HCT116 (cell line): ENCODE results near the gene MESP2. TPM values are rescaled to one million over a fixed set of nuclear protein-coding genes. Genes with fewer than 3 reads are reported as not detected.
A peak's percentile ranks its signal among the peaks of the same experiment; 100 is the strongest.

Experiments
- ATAC-seq: fragments of 200-7000 bp; cut with Tn5 transposase; 2 replicates; pipeline ENCODE4 v1.9.1; 2020; ENCODE audit warnings: mild to moderate bottlenecking, moderate library complexity
- Bru-seq: library from RNA; stranded (reverse); fragments of 400-500 nt; gene quantifications from one replicate; lab custom pipeline; 2021; lab: Mats Ljungman, UMichigan
- BruChase-seq, 2 experiments: library from RNA; stranded (reverse); fragments of 400-500 nt; gene quantifications; one replicate each; lab custom pipeline; 2021; lab: Mats Ljungman, UMichigan
- BruUV-seq: library from RNA; stranded (reverse); fragments of 400-500 nt; replicated peaks from 2 replicates; lab custom pipeline; 2021; lab: Mats Ljungman, UMichigan
- CTCF ChIA-PET: fragments of 300-600 bp; sonication (Branson Sonifier 250); formaldehyde crosslinking; loops from one replicate; lab custom pipeline; 2021; ENCODE audit warnings: antibody characterized with exemption; lab: Charles Lee
- POLR2A ChIA-PET: fragments of 300-600, 350-600 bp; sonication (Branson Sonifier 250); formaldehyde crosslinking; loops from one replicate; lab custom pipeline; 2021; ENCODE audit warnings: antibody characterized with exemption; lab: Charles Lee
- RAD21 ChIA-PET, 2 experiments: fragments of 300-600 bp; sonication (Branson Sonifier 250); formaldehyde crosslinking; loops; one replicate each; lab custom pipeline; 2023; ENCODE audit warnings: low total read pairs in 2 of 2; ENCODE audit not compliant: uncharacterized antibody in 2 of 2, unreplicated experiment in 2 of 2, low non-redundant PET in 1 of 2; lab: Charles Lee
- DNase-seq: peaks from one replicate; pipeline ENCODE4 v3.0.0-alpha.2; 2010; ENCODE audit warnings: low read depth, low spot score
- H2AFZ ChIP-seq: fragments of 200-600 bp; shearing (Covaris generic), sonication (generic); 2 replicates; pipeline ENCODE4 v1.6.1; 2017; ENCODE audit warnings: low read depth, mixed run types, mixed read lengths, antibody characterized with exemption, low read length; ENCODE audit not compliant: poor library complexity, severe bottlenecking
- H3K27ac ChIP-seq: 2 replicates; pipeline ENCODE4 v1.5.1; 2012; ENCODE audit warnings: low read depth, low read length
- H3K27me3 ChIP-seq: fragments of 200-600 bp; sonication (generic); 2 replicates; pipeline ENCODE4 v1.6.1; 2016; ENCODE audit warnings: mixed run types, low read length, mixed read lengths; ENCODE audit not compliant: insufficient read depth
- H3K36me3 ChIP-seq, 2 experiments: fragments of 200-500 bp in 1 of 2; fragments of 200-600 bp in 1 of 2; sonication (Bioruptor generic) in 1 of 2; sonication (generic) in 1 of 2; 2 replicates each; pipeline versions ENCODE4 v1.5.1 to v1.6.1; 2014 to 2016; ENCODE audit warnings: low read length in 2 of 2, inconsistent platforms in 1 of 2, mixed read lengths in 1 of 2, mixed run types in 1 of 2; ENCODE audit not compliant: insufficient read depth in 2 of 2, control insufficient read depth in 1 of 2
- H3K4me1 ChIP-seq, 2 experiments: fragments of 200-600 bp in 1 of 2; sonication (generic) in 1 of 2; 2 replicates each; pipeline versions ENCODE4 v1.5.1 to v1.6.1; 2012 to 2017; ENCODE audit warnings: low read length in 2 of 2, inconsistent platforms in 1 of 2, mild to moderate bottlenecking in 1 of 2, mixed read lengths in 1 of 2, mixed run types in 1 of 2, moderate library complexity in 1 of 2; ENCODE audit not compliant: insufficient read depth in 2 of 2, control insufficient read depth in 1 of 2
- H3K4me2 ChIP-seq: fragments of 200-600 bp; sonication (generic); 2 replicates; pipeline ENCODE4 v1.6.1; 2017; ENCODE audit warnings: mixed run types, low read length, mixed read lengths
- H3K4me3 ChIP-seq, 2 experiments: fragments of 200-600 bp in 1 of 2; sonication (generic) in 1 of 2; replicated peaks in 1 of 2; 2 replicates each; pipeline ENCODE4 v1.5.1; 2011 to 2016; ENCODE audit warnings: low read length in 2 of 2, control low read depth in 1 of 2, low read depth in 1 of 2, mild to moderate bottlenecking in 1 of 2, mixed read lengths in 1 of 2, mixed run types in 1 of 2
- H3K79me2 ChIP-seq: fragments of 200-600 bp; sonication (generic); 2 replicates; pipeline ENCODE4 v1.6.1; 2017; ENCODE audit warnings: mild to moderate bottlenecking, mixed run types, low read length, moderate library complexity, mixed read lengths; ENCODE audit not compliant: insufficient read depth
- H3K9ac ChIP-seq: fragments of 200-600 bp; sonication (generic); 2 replicates; pipeline ENCODE4 v1.6.1; 2016; ENCODE audit warnings: low read length, mixed read lengths
- H3K9me2 ChIP-seq: fragments of 200-600 bp; sonication (generic), shearing (Covaris generic); 2 replicates; pipeline ENCODE4 v1.6.1; 2017; ENCODE audit warnings: mixed run types, mild to moderate bottlenecking, moderate library complexity; ENCODE audit not compliant: insufficient read depth
- H3K9me3 ChIP-seq, 2 experiments: fragments of 200-500 bp in 1 of 2; fragments of 200-600 bp in 1 of 2; sonication (Bioruptor generic) in 1 of 2; sonication (generic) in 1 of 2; 2 replicates each; pipeline ENCODE4 v1.6.1; 2014 to 2017; ENCODE audit warnings: low read length in 2 of 2, mixed read lengths in 2 of 2, inconsistent platforms in 1 of 2, low read depth in 1 of 2, mild to moderate bottlenecking in 1 of 2, mixed run types in 1 of 2, moderate library complexity in 1 of 2; ENCODE audit not compliant: control insufficient read depth in 1 of 2, insufficient read depth in 1 of 2
- H4K20me1 ChIP-seq: fragments of 200-600 bp; sonication (generic), shearing (Covaris generic); 2 replicates; pipeline ENCODE4 v1.6.1; 2017; ENCODE audit warnings: mixed run types, mild to moderate bottlenecking, moderate library complexity; ENCODE audit not compliant: insufficient read depth
- CBX3 ChIP-seq: IDR thresholded peaks from 2 replicates; pipeline ENCODE4 v1.6.1; 2012; ENCODE audit warnings: low read depth
- CEBPB ChIP-seq: IDR thresholded peaks from 2 replicates; pipeline ENCODE4 v1.6.1; 2012; ENCODE audit warnings: low read depth
- CTCF ChIP-seq, 3 experiments: fragments of 200-600 bp in 1 of 3; sonication (generic) in 1 of 3; IDR thresholded peaks in 2 of 3; conservative IDR thresholded peaks in 1 of 3; 2 replicates each; pipeline ENCODE4 v1.5.1; 2012 to 2017; ENCODE audit warnings: low read depth in 2 of 3, low read length in 2 of 3, antibody characterized with exemption in 1 of 3, borderline replicate concordance in 1 of 3, control low read depth in 1 of 3, mild to moderate bottlenecking in 1 of 3, mixed read lengths in 1 of 3, mixed run types in 1 of 3, moderate library complexity in 1 of 3; ENCODE audit not compliant: insufficient read depth in 1 of 3
- EGR1 ChIP-seq: IDR thresholded peaks from 2 replicates; pipeline ENCODE4 v1.6.1; 2012; ENCODE audit warnings: low read depth
- ELF1 ChIP-seq: IDR thresholded peaks from 2 replicates; pipeline ENCODE4 v1.6.1; 2012; ENCODE audit warnings: low read depth, borderline replicate concordance
- EZH2phosphoT487 ChIP-seq: fragments of 200-600 bp; IDR thresholded peaks from 2 replicates; pipeline ENCODE4 v1.6.1; 2018; ENCODE audit warnings: antibody characterized with exemption, borderline replicate concordance
- MAX ChIP-seq: IDR thresholded peaks from 2 replicates; pipeline ENCODE4 v1.6.1; 2012
- POLR2A ChIP-seq: IDR thresholded peaks from 2 replicates; pipeline ENCODE4 v1.7.0; 2011; ENCODE audit warnings: borderline replicate concordance; ENCODE audit not compliant: insufficient read depth, insufficient read length; ENCODE audit errors: extremely low read depth
- POLR2AphosphoS5 ChIP-seq: IDR thresholded peaks from 2 replicates; pipeline ENCODE4 v1.6.1; 2011; ENCODE audit warnings: mild to moderate bottlenecking, low read depth, low read length, moderate library complexity
- RAD21 ChIP-seq: IDR thresholded peaks from 2 replicates; pipeline ENCODE4 v1.6.1; 2012; ENCODE audit warnings: low read depth, mild to moderate bottlenecking
- REST ChIP-seq: IDR thresholded peaks from 2 replicates; pipeline ENCODE4 v1.6.1; 2012; ENCODE audit warnings: low read depth
- SIN3A ChIP-seq: IDR thresholded peaks from 2 replicates; pipeline ENCODE4 v1.6.1; 2012; ENCODE audit warnings: low read depth
- SP1 ChIP-seq: IDR thresholded peaks from 2 replicates; pipeline ENCODE4 v1.6.1; 2012; ENCODE audit warnings: low read depth
- SRF ChIP-seq: IDR thresholded peaks from 2 replicates; pipeline ENCODE4 v1.6.1; 2012; ENCODE audit warnings: low read depth
- YY1 ChIP-seq: IDR thresholded peaks from 2 replicates; pipeline ENCODE4 v1.6.1; 2011; ENCODE audit warnings: low read length, low read depth, moderate library complexity, mild to moderate bottlenecking; ENCODE audit not compliant: insufficient replicate concordance; ENCODE audit errors: extremely low read depth
- ZFX ChIP-seq: fragments of 450-650 bp; IDR thresholded peaks from 2 replicates; pipeline ENCODE4 v1.6.1; 2017
- intact Hi-C: fragments of 100-400 bp; cut with micrococcal nuclease; formaldehyde crosslinking; loops from 2 replicates; pipeline ENCODE4 v1.10.0; 2022
- long read RNA-seq: library from polyadenylated mRNA; unstranded; transcript quantifications from one replicate; pipeline ENCODE4 v2.0.0, GENCODE V29; 2021; ENCODE audit not compliant: unreplicated experiment
- polyA plus RNA-seq: library from polyadenylated mRNA; unstranded; fragments of >200 nt; gene quantifications from 2 replicates; pipeline ENCODE4 v1.2.1, GENCODE V29; 2012; ENCODE audit warnings: missing spikeins
- total RNA-seq: library from RNA; stranded (reverse); gene quantifications from one replicate; pipeline ENCODE4 v1.2.1, GENCODE V29; 2021; ENCODE audit not compliant: unreplicated experiment

Gene MESP2
- total RNA-seq, result 0.20 TPM
- polyA plus RNA-seq, result 0.09 and 0.51 TPM in 2 replicates
- Bru-seq, nascent RNA, result percentile 5 among the genes with signal in this experiment
- not detected for BruChase-seq, experiment 1, labeled RNA remaining after a 6-hour chase
- not detected for BruChase-seq, experiment 2, labeled RNA remaining after a 2-hour chase
- long read RNA-seq, result 0 reads

- Histone ChIP-seq H3K4me1 (peaks cover 6 to 43% of the 10 kb centered on the region in 2 experiments), H3K27ac (peak within 1 kb of the TSS; percentile 53; the same call in 1 of the 2 replicates)
Observed at GRCh38 chr15:89776274-89777072, at the start of gene MESP2. Gene MESP2, plus strand, starts transcription at chr15:89776332. Its CDS starts 26 bp downstream, at chr15:89776358.

More at GRCh38 chr15:89776274-89777072, at the start of gene MESP2:
- Histone ChIP-seq H3K4me3 (peak within 1 kb of the TSS in 1 of 2 experiments; percentile 32; a peak in 1 of 4 replicates), H3K36me3 (no peaks in the 10 kb centered on the region), H2AFZ (no peak within 1 kb of the TSS), H4K20me1 (no peaks in the 10 kb centered on the region), H3K9me3 (no peaks in the 10 kb centered on the region), H3K4me2 (peak within 1 kb of the TSS; percentile 75), H3K79me2 (no peaks in the 10 kb centered on the region), H3K9ac (peak within 1 kb of the TSS; percentile 40; the same call in 1 of the 2 replicates), H3K27me3 (no peaks in the 10 kb centered on the region), H3K9me2 (no peaks in the 10 kb centered on the region)
- ChIA-PET CTCF (interaction anchor here (2.5 kb wide), 1 partner anchor 15 kb away, joined by 10 read pairs; no protein-coding TSS in a partner anchor), RAD21 (interaction anchor here in 1 of 2 experiments (1.0 kb wide), 1 partner anchor 98 kb away, joined by 3 read pairs; no protein-coding TSS in a partner anchor), POLR2A (no interaction called here)
- DNase-seq (peak; percentile 50), ATAC-seq (peak; percentile 91)
- BruUV-seq, result no TSS peak
- no peak; the same call in 1 of the 2 replicates for TF ChIP-seq ZFX
- peak; percentile 98 for TF ChIP-seq MAX
- no peak for TF ChIP-seq POLR2A
- no peak for TF ChIP-seq EZH2phosphoT487
- peak; percentile 12; the same call in 1 of the 2 replicates for TF ChIP-seq RAD21
- no peak for TF ChIP-seq CEBPB
- TF ChIP-seq EGR1, result no peak
- no peak for TF ChIP-seq YY1
- TF ChIP-seq SP1, result no peak
- TF ChIP-seq SRF, result no peak
- TF ChIP-seq REST, result no peak
- no peak for TF ChIP-seq ELF1
- TF ChIP-seq CBX3, result peak; percentile 89
- peak in 2 of 3 experiments; percentile 39 to 50; a peak in 4 of 6 replicates for TF ChIP-seq CTCF (IDR thresholded peaks at IDR 0.05 in 2 of 3, conservative IDR thresholded peaks at IDR 0.05 in 1 of 3; ENCODE audit: borderline replicate concordance in 1 of 3, insufficient read depth in 1 of 3, low read depth in 2 of 3, low read length in 2 of 3)
- TF ChIP-seq POLR2AphosphoS5, result peak; percentile 48; the same call in 1 of the 2 replicates
- TF ChIP-seq SIN3A, result no peak
- intact Hi-C loops, result no loop called here
